ENCODE measurements around the gene FAM174A.
"Not testable (repeated sequence)": the region's sequence is repeated elsewhere in the genome, so short reads cannot be mapped to it uniquely, and the experiment has no call there.

Gene FAM174A

GRCh38 chr5:100576217-100576751 lies 41.1 kb downstream of the FAM174A start:
- DNase-seq, result no peak

GRCh38 chr5:100577506-100577905 lies 42.3 kb downstream of the FAM174A start:
- no peak for DNase-seq

- DNase-seq, result no peak
These were observed 48.9 kb downstream of the FAM174A start for GRCh38 chr5:100584069-100584468.

- no peak for DNase-seq
These were observed 49.7 kb downstream of the FAM174A start for GRCh38 chr5:100584889-100585288.

- no peak for DNase-seq
These were observed 55.7 kb downstream of the FAM174A start for GRCh38 chr5:100590867-100591266.

GRCh38 chr5:100595152-100595811 lies 60.1 kb downstream of the FAM174A start:
- DNase-seq, result peak in 1 of 14 donors; percentile 1

- no peak for DNase-seq
These were observed 60.6 kb downstream of the FAM174A start for GRCh38 chr5:100595812-100596173.

- DNase-seq, result no peak
These were observed 63.3 kb downstream of the FAM174A start for GRCh38 chr5:100598446-100598845.

- no peak for DNase-seq
These were observed 65.3 kb downstream of the FAM174A start for GRCh38 chr5:100600298-100600994.

- no peak for DNase-seq
These were observed 68.0 kb downstream of the FAM174A start for GRCh38 chr5:100603141-100603540.

- DNase-seq, result not testable (repeated sequence)
These were observed 68.8 kb downstream of the FAM174A start for GRCh38 chr5:100604021-100604420.

GRCh38 chr5:100609594-100609993 lies 74.4 kb downstream of the FAM174A start:
- no peak for DNase-seq

GRCh38 chr5:100614308-100614707 lies 79.1 kb downstream of the FAM174A start:
- DNase-seq, result no peak

- DNase-seq, result no peak
These were observed 80.2 kb downstream of the FAM174A start for GRCh38 chr5:100615362-100615761.

- DNase-seq, result no peak
These were observed 81.1 kb downstream of the FAM174A start for GRCh38 chr5:100616291-100616690.

- no peak for DNase-seq
These were observed 81.8 kb downstream of the FAM174A start for GRCh38 chr5:100616981-100617380.

- DNase-seq, result no peak
These were observed 88.5 kb downstream of the FAM174A start for GRCh38 chr5:100623719-100624118.

- DNase-seq, result no peak
These were observed 99.9 kb downstream of the FAM174A start for GRCh38 chr5:100634937-100635534.

Data from C1 segment of cervical spinal cord (tissue), 14 donors.